Transverse colon (tissue), 4 donors: ENCODE results near the gene FAM89B.

Experiments
- EP300 ChIP-seq: sonication (generic); formaldehyde crosslinking; IDR thresholded peaks from one replicate; pipeline ENCODE4 v1.6.1; 2017; ENCODE audit warnings: antibody characterized with exemption, low read depth
- POLR2A ChIP-seq: fragments of 450-650 bp; IDR thresholded peaks from one replicate; pipeline ENCODE4 v1.6.1; 2016; ENCODE audit warnings: antibody characterized with exemption, mild to moderate bottlenecking, moderate library complexity
- POLR2AphosphoS5 ChIP-seq, 3 donors: sonication (generic); formaldehyde crosslinking; IDR thresholded peaks; one replicate each; pipeline ENCODE4 v1.6.1; 2016; ENCODE audit warnings: antibody characterized with exemption in 3 of 3
- TF ChIP-seq, protein P1 (sequence below), 5 experiments: fragments of 200-600 bp in 3 of 5; fragments of 450-650 bp in 2 of 5; sonication (generic) in 3 of 5; IDR thresholded peaks; 1 replicate in 2 of 5; 2 replicates in 3 of 5; pipeline ENCODE4 v1.5.1; 2016 to 2017; ENCODE audit warnings: antibody characterized with exemption in 5 of 5, inconsistent platforms in 3 of 5, mild to moderate bottlenecking in 2 of 5, moderate library complexity in 1 of 5

- TF ChIP-seq POLR2A (no peak), POLR2AphosphoS5 (IDR thresholded peaks at IDR 0.05) (no peak), EP300 (no peak)
- TF ChIP-seq, protein P1, sequence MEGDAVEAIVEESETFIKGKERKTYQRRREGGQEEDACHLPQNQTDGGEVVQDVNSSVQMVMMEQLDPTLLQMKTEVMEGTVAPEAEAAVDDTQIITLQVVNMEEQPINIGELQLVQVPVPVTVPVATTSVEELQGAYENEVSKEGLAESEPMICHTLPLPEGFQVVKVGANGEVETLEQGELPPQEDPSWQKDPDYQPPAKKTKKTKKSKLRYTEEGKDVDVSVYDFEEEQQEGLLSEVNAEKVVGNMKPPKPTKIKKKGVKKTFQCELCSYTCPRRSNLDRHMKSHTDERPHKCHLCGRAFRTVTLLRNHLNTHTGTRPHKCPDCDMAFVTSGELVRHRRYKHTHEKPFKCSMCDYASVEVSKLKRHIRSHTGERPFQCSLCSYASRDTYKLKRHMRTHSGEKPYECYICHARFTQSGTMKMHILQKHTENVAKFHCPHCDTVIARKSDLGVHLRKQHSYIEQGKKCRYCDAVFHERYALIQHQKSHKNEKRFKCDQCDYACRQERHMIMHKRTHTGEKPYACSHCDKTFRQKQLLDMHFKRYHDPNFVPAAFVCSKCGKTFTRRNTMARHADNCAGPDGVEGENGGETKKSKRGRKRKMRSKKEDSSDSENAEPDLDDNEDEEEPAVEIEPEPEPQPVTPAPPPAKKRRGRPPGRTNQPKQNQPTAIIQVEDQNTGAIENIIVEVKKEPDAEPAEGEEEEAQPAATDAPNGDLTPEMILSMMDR (IDR thresholded peaks at IDR 0.05): no peak
Measured at GRCh38 chr11:65598258-65598699, 25.9 kb downstream of the FAM89B start.
